HG03025 (cell line): ENCODE measurements around the gene ATP8B4.

Experiments
- ATAC-seq: cut with Tn5 transposase; IDR thresholded peaks from one replicate; pipeline ENCODE4 v1.9.1; 2021; ENCODE audit warnings: mild to moderate bottlenecking, moderate library complexity; ENCODE audit not compliant: unreplicated experiment, low FRiP score

The ATP8B4 gene

DNA sequence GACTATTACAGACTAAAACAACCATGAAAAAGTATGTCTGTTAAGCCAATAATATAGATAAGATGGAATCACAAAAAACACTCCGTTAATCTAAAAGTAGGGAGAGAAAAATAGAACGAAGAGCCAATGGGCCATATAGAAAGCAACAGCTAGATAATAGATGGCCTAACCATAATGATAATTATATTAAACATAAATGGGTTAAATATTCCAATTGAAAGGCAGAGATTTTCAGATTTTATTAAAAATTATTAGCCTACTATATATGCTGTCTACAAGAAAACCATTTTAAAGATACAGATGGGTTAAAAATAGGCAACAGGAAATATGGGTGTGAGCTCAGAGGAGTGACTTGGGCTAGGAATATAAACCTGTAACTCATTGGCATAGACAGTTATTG is 76.3 kb downstream of the ATP8B4 start:
- no peak for ATAC-seq

DNA sequence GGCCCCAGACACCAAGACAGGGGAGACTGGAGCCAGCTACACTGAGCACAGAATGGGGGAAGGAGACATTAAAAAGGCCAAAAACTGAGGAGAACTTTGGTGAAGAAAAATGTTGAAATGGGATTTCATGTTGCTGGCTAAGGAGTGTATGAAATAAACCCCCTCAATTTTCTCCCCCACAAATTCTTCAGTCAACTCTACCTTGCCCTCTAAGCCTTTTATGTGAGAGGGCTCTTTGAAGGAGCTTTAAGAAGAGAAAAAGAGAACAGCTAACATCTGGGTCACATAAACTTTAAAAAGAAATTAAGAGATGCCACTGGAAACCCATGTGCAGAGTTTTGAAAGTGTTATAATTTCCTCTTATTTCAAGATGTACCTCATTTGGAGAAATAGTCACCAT is 88.6 kb downstream of the ATP8B4 start:
- no peak for ATAC-seq

DNA sequence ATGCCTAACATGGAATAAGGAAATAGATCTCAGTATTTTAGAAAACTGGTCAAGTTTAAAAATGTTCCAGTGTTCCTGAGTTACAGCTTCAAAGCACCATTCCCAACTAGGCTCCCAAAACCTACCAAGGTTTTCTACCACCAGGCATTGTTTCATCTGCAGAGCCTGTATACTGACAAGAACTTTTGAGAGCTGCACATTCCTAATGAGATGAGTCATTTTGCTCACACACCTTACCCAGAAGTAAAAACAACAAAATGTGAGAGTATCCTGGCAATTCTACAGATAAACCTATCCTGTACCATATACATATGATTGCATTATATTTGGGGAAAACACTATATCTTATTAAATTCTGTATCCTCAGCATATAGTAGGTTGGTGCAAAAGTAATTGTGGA is 90.7 kb downstream of the ATP8B4 start:
- no peak for ATAC-seq

DNA sequence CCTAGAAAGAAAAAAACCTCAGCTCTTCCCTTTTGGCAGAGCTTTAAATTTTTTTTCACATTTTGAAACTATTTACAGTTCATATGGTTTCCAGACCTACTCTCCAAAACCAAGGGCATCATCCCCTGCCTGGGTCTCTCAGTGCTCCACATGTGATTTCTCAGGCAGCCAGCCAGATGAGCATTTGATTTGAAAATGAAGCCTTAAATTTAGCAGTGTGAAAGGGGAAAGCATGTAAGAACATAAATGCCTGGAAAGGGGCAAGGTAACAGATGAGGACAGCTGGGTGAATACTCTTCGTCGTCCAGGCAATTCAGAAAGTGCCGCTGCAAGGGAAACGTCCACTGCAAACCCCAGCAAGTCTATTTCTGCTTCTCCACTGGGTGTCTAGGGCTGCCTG is 94.8 kb downstream of the ATP8B4 start:
- ATAC-seq, result no peak

DNA sequence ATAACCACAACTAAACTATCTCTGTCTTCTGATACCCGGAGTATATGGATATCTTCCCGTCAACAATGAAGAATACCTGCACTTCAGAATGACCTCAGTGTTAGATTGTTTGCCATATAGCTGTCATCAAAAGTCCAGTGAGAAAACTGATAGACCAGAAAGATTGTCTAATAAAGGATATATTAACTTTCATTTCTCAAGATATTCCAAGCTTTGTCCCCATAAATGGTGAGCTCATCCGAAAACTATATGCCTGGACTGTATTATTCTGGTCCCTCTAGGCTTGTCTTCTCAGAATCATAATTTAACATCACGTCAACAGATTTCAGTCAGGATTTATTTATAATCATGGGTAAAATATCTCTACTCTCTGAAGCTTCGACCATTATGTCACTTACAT is 100.5 kb downstream of the ATP8B4 start:
- ATAC-seq, result no peak

DNA sequence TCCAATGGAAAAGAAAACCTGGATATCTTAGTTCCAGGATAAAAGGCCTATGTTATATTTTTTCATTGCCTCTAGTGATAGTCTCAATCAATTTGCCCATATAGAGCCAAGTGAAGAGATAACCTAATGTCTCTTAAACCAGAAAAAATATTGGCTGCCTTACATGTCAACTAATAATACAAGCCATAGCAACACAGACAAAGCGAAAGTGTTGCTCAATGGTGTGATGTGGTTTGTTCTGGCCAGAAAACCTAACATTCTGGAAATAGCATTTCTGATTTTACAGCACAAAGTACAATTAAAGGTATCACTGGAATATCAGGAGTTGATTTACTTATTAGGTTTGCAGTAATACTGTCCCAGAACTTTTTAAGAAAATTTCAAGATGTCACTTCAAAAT is 101.5 kb downstream of the ATP8B4 start:
- ATAC-seq, result no peak

DNA sequence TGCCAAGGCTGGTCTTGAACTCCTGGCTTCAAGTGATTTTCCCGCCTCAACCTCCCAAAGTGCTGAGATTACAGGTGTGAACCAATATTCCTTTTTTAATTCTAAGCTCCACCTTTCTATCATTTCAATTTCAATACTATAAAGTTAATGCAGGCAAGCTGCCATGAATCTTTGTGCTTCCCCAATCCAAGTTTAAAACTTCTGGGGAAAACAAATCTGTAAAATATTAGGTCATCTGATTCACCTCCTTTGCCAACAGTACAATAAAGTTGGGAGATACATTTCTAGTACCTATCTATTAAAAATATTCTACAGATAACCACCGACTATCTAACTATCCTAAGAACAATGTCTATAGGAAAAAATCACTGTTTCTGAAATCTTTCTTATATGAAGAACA is 102.1 kb downstream of the ATP8B4 start:
- no peak for ATAC-seq

DNA sequence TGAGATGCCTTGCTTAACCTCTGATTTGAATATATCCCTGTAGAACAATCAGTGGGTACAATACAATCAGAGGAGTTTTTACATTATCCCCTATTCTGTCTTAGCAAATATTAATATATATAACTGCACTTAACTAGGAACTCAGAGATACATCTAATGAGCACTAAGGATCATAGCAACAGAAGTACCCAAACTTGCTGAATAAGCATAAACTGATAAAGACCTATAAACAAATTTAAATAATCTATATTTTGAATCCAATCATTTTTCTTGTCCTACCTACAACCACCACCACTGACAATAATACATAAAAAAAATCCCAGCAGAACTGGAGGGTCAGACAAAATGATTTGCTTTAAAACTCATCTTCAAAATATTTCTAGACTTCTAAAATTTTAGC is 106.2 kb downstream of the ATP8B4 start:
- no peak for ATAC-seq

DNA sequence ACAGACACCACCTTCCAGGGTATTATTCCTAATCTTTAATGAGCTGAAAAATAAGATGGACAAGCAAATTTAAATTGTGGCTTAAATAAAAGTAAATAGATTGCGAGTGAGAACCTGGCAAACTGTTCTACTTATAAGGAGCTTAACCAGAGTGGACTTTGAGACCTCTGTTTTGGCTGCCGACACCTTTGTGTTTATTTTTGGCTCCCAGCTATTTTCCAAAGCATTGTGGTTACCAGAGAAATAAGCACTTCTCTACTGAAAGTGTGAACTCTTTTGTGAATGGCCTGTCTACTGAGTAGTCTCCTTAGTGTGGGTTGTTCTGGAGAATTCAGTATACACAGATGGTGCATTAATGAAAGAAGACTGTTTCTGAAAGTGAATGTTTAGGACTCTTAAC is 109.4 kb downstream of the ATP8B4 start:
- ATAC-seq, result no peak

DNA sequence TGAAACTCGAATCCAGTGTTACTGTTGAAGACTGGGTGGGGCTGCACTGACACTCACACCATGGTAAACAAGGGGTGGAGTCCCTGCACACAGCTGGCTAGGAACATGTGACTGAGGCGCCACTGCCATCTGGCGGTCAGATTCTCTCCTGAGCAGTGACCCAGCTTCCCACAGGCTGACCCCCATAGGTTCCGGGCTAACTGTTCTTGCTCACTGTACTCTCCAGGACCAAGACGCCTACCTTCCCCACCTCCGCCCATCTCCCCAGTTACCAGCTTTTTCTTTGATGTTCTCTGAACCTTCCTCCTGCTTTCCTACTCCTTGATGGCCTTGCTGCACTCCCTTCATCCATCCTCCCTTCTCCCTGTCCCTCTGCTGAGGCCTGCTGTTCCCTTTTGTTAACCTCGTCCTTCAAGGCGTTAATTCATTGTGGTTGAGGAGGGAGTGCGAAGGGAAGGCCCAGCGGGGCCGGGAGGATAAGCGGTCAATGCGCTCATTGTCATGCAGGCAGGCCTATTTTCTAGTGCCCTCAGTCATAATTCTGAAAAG is 115.2 kb downstream of the ATP8B4 start:
- ATAC-seq, result peak; percentile 100

DNA sequence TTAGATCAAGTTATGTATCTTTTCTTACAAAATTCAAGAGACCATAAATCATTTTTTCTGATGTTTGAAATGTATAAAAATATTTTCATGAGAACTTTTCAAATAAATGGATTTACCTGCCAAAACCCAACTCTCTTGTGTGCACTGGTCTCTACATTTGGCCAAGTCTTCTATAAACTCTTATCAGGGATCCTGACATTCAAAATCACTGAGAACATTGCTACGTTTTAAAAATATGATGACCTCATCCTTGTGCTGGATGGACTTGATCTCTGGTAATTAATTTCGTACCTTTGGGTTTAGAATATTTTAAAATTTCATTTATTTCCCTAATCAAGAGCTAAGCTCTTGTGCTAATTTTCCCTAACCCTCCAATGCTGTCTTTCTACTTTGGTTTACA is 127.4 kb downstream of the ATP8B4 start:
- no peak for ATAC-seq

DNA sequence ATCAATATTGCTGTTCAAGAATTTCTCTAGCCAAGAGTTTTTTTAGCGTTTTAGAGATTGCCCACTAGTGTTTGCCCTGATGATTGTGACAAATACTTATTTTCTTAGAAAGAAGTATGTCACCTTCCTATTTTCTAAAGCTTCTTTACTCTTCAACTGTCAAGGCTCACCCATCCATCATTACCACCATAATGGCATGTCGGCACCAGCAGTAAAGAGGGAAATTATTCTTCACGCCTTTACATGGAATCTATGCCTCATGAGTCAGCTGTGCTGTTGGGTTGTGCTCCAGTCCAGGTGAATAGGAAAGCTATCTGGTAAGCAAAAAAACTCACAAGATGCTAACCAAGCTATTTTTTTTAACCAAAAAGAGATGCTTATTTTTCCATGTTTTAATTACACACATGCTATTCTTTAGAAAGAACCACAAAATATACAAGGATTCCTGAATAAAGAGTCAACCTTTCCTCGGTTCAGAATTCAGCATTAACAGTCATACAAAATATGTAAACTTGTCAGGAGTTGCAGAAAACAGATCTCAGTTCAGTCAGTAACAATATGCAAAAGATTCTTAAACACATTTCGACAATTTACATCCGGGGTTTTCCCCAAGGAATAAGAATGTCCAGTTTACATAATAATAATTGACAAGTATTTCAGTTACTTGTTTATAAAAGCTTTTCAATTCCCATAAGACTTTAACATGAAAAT is 128.0 kb downstream of the ATP8B4 start:
- no peak for ATAC-seq

DNA sequence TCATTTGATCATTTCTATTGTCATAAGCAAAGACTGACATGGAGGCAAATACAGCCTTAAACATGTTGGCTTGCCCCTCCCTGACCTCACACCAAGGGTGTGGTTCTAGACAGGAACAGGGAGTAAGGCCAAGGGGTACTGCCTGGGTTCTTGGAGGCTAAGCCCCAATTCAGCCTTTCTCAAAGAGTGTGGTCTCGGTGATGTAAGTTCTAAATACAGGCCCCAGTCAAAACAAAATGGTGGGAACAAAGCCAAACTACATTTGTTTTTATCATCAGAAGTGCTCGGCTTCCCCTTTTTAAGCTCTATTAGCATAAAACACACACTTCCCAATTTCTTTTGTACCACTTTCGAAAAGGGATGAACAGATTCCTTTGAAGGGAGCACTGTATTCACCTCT is 129.5 kb downstream of the ATP8B4 start:
- ATAC-seq, result no peak

DNA sequence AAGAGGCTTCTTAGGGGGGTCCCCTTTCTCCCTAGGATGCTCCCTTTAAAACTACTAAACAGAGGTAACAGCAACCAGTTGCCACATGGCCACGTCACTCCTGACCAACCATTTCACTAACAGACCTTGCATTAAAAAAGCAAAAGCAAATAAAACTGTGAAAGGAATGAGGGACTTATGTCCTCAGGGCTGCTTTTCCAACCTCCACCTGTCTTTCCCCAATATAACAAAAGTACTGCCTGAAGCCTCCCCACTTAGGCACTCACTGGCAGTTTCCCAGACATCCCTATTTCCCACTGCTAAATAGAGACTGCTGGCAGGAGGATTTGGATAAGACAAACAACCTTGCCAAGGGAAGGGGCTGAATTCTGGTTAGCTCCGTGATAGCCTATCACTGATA is 130.3 kb downstream of the ATP8B4 start:
- ATAC-seq, result no peak

DNA sequence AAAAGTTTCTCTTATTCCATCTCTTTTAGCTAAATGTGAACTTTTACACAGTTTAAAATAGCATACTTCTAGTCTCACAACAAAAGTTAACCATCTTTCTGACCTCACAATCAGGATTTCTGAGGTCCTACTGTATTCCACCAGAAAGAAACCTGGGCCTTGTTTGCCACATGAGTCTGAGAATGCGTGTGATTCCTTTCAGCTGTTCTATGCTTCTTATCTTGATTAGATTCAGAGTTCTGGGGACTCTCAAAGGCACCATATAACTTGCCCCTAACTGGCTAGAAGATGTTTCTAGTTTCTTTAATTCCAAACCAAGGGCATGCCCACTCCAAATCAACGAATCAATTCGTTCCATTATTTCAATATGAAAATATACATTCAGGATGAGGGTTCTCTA is 131.1 kb downstream of the ATP8B4 start:
- ATAC-seq, result no peak

DNA sequence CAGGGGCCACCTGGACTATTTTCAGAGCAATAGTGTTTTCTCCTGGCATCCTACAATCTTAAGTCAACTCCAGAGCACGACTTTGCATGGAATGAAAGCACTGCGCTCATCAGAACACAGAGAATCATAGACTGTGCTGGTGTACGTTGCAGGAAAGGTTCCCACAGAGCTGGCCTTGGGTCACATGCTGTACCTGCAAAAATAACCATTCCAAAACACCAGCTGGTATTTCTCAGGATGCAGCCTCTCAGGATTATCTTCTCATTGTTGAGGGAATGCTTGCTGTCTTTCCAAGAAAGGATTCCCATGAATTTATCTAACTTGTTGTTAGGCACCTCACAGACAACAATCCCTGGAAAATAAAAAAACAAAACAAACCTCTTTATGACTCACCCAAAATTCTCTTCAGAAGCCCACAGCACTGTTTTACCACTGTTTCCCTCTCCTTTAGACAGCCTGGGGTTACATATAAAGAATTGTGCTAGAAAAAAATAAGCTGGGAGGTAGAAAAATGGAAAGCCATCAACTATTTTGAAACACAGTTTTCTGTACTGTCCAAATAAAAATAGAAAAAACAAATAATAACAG is 131.7 kb downstream of the ATP8B4 start:
- no peak for ATAC-seq

DNA sequence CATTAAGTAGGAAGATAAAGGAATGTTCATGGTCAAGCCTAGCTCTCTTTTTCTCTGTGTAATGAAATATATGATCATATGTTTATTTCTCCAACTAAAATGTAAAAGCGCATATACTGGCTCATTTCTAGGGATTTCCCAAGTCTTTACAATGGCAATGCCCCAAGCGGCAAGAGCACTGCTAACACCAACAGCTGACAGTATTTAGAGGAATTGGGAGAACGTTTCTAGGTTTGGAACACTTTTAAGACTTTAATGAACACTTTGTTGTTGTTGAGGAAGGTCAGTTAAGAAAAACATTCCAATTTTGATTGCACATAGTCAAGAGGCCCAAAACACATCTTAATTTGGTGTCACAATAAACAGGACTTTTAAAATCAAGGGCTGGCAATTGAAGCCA is 132.7 kb downstream of the ATP8B4 start:
- ATAC-seq, result no peak

DNA sequence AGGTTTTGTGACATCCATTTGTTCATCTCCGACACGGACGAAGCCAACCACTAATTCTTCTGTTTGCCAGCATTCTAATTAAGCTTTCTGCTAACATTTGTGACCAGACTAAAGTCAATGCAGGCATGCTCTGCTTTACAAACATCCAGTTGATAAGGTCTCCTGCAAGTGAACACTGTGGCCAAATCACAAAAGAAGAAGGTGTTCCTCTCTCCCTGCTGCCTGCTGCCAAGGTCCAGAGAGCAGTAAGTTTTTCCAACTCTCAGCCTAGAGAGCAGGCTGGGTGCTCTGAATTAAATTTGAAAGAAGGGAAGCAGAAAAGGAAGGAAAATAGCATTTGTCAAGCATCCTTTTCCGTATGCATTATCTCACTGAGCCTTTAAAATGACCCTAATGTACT is 133.6 kb downstream of the ATP8B4 start:
- ATAC-seq, result no peak

DNA sequence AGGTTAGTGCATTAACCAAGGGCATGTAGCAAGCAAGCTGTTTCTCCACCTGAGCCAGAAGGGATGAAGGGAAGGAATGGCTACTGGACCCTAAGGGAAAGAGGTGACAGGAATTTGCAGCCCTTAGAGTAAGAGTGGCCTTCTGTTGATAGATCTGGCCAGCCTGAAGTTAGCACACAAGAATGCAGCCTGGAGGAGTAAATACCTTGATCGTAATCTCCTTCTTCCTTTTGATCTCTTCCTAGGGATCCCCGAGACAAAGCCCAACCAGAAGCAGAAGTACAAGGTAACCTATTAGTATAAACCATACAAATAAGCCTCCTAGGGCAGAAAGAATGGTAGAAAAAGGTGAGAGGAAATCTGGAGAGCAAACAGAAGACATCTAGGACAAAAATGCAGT is 134.6 kb downstream of the ATP8B4 start:
- no peak for ATAC-seq

DNA sequence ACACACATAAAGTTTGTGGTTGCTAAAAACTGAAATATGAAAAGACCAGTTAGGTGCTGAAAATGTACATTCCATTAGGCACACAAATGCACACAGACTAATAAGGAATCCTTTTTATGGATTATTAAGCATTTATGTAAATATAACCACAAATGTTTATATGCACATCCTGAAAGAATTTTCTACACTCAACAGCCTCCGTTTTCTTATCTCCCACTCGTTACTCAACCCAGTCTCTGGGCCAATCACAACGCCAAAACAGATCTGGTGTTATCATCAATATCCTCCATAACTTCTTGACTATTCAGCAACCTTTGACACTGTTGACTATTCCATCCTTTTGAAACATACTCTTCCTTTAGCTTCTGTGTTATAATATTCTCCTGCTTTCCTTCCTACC is 136.4 kb downstream of the ATP8B4 start:
- no peak for ATAC-seq

DNA sequence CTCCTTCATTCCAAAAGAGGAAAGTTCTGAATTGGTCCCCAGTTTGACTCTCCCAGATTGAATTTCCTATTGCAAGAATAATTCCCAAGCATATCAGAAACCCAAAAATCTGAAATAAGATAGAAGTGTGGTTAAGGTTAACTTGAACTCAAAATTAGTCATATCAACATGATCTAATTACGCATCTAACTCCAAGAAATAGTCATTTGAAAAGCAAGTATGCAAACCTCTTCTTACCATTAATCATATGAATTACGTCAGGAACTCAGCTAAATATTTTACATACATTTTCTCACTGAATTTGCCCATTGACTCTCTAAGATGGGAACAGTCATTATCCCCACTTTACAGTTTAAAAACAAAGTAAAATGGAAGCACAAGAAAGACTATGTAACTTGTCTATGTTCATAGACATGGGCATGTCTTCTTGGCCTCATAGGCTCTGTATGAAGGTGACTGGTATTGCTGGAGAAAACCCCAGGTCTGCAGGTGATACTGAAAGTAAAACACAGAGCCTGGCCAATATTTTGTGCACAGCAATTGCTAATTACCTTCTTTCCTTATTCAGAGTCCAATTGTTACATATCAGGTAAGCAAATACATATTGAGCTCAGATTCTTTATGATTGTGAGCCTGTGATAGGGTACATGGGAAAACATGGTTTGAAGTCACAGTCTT is 139.2 kb downstream of the ATP8B4 start:
- no peak for ATAC-seq

DNA sequence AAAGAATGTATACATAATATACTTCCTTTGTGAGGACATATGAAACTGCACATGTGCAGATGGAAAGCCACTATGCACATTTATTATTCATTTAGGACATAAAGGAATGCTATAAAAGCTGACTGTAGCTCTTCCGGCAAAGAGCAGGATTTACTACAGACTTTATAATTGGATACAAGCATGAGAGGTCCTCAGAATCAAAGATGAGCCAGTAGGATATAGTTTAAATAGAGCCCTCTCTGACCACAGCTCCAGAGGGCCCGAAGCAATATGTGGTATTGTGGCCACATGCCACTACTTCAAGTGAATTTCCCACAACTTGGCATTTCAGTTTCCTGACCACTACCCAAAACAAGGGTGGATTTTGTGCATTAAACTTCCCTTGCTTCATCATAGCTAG is 140.9 kb downstream of the ATP8B4 start:
- ATAC-seq, result no peak
